ENCODE measurements around the gene PARM1.

The PARM1 gene

GRCh38 chr4:75053352-75053751, 120.4 kb downstream of the PARM1 start:
- no peak overlapping the region for H2AFZ ChIP-seq (ENCODE audit: low read depth, low read length)
- H3K36me3 ChIP-seq (replicated peaks; ENCODE audit: low read depth, low read length): peaks cover 46% of the 10 kb centered on the region
- H3K4me1 ChIP-seq (ENCODE audit: low read length): no peaks in the 10 kb centered on the region
- H3K27ac ChIP-seq (ENCODE audit: low read length): no peak overlapping the region
- H3K9ac ChIP-seq (ENCODE audit: low read length): no peak overlapping the region
- no peaks in the 10 kb centered on the region for H3K27me3 ChIP-seq (ENCODE audit: low read depth, low read length)
- no peak overlapping the region for H3K4me2 ChIP-seq (ENCODE audit: low read length)
- no peaks in the 10 kb centered on the region for H3K9me3 ChIP-seq (ENCODE audit: insufficient read depth, low read length)
- H3K79me2 ChIP-seq (ENCODE audit: low read length): no peaks in the 10 kb centered on the region
- no peak overlapping the region for H3K4me3 ChIP-seq (ENCODE audit: low read length)
- H4K20me1 ChIP-seq (ENCODE audit: insufficient read depth, low read length): peaks cover 6% of the 10 kb centered on the region; the same call in 1 of the 2 replicates
- TF ChIP-seq CTCF (IDR thresholded peaks at IDR 0.05; ENCODE audit: low read depth, low read length) (no peak), EZH2phosphoT487 (IDR thresholded peaks at IDR 0.05; ENCODE audit: low read depth) (no peak)

GRCh38 chr4:75054078-75054477, 121.2 kb downstream of the PARM1 start:
- H3K36me3 ChIP-seq (replicated peaks; ENCODE audit: low read depth, low read length): peaks cover 39% of the 10 kb centered on the region
- H4K20me1 ChIP-seq (ENCODE audit: insufficient read depth, low read length): peaks cover 6% of the 10 kb centered on the region; the same call in 1 of the 2 replicates
- no peaks in the 10 kb centered on the region for H3K27me3 ChIP-seq (ENCODE audit: low read depth, low read length)
- H3K9me3 ChIP-seq (ENCODE audit: insufficient read depth, low read length): no peaks in the 10 kb centered on the region
- H3K4me3 ChIP-seq (ENCODE audit: low read length): no peak overlapping the region
- no peaks in the 10 kb centered on the region for H3K4me1 ChIP-seq (ENCODE audit: low read length)
- H3K4me2 ChIP-seq (ENCODE audit: low read length): no peak overlapping the region
- no peak overlapping the region for H2AFZ ChIP-seq (ENCODE audit: low read depth, low read length)
- no peak for TF ChIP-seq EZH2phosphoT487 (IDR thresholded peaks at IDR 0.05; ENCODE audit: low read depth)
- TF ChIP-seq CTCF (IDR thresholded peaks at IDR 0.05; ENCODE audit: low read depth, low read length): no peak
- H3K27ac ChIP-seq (ENCODE audit: low read length): no peak overlapping the region
- H3K9ac ChIP-seq (ENCODE audit: low read length): no peak overlapping the region
- no peaks in the 10 kb centered on the region for H3K79me2 ChIP-seq (ENCODE audit: low read length)

GRCh38 chr4:75056277-75056676, 123.4 kb downstream of the PARM1 start:
- TF ChIP-seq EZH2phosphoT487 (IDR thresholded peaks at IDR 0.05; ENCODE audit: low read depth): no peak
- no peak overlapping the region for H3K4me2 ChIP-seq (ENCODE audit: low read length)
- H3K9me3 ChIP-seq (ENCODE audit: insufficient read depth, low read length): no peaks in the 10 kb centered on the region
- H3K79me2 ChIP-seq (ENCODE audit: low read length): no peaks in the 10 kb centered on the region
- no peaks in the 10 kb centered on the region for H4K20me1 ChIP-seq (ENCODE audit: insufficient read depth, low read length)
- H3K27ac ChIP-seq (ENCODE audit: low read length): no peak overlapping the region
- no peaks in the 10 kb centered on the region for H3K4me1 ChIP-seq (ENCODE audit: low read length)
- no peaks in the 10 kb centered on the region for H3K27me3 ChIP-seq (ENCODE audit: low read depth, low read length)
- H3K36me3 ChIP-seq (replicated peaks; ENCODE audit: low read depth, low read length): peaks cover 18% of the 10 kb centered on the region
- H3K9ac ChIP-seq (ENCODE audit: low read length): no peak overlapping the region
- H2AFZ ChIP-seq (ENCODE audit: low read depth, low read length): no peak overlapping the region
- no peak overlapping the region for H3K4me3 ChIP-seq (ENCODE audit: low read length)

DNA sequence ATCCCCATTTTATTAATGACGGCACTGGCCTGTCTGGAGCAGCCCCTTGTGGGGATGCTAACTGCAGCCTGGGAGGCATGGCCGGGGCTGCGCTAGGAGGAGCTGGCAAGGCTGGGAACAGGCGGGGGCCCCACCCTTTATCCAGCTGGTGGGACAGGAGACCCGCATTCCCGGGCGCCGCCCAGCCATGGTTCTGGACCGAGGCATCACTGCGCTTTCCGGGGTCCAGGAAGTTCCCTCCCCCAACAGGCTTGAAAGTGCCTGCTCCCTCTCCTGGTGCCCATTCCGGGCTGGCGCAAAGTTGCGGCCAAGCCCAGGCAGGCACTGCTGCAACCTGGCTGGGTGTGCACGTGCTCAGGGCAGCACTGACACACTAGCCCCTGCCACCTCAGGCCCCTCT, 124.5 kb downstream of the PARM1 start:
- Histone ChIP-seq H2AFZ (ENCODE audit: low read depth, low read length) (no peak overlapping the region), H3K27me3 (ENCODE audit: low read depth, low read length) (no peaks in the 10 kb centered on the region), H3K4me2 (ENCODE audit: low read length) (no peak overlapping the region), H3K36me3 (replicated peaks; ENCODE audit: low read depth, low read length) (peaks cover 10% of the 10 kb centered on the region), H3K79me2 (ENCODE audit: low read length) (no peaks in the 10 kb centered on the region), H3K9ac (ENCODE audit: low read length) (no peak overlapping the region), H4K20me1 (ENCODE audit: insufficient read depth, low read length) (no peaks in the 10 kb centered on the region), H3K27ac (ENCODE audit: low read length) (no peak overlapping the region), H3K9me3 (ENCODE audit: insufficient read depth, low read length) (no peaks in the 10 kb centered on the region), H3K4me3 (ENCODE audit: low read length) (no peak overlapping the region), H3K4me1 (ENCODE audit: low read length) (no peaks in the 10 kb centered on the region)
- no peak for TF ChIP-seq CTCF (IDR thresholded peaks at IDR 0.05; ENCODE audit: low read depth, low read length)
- TF ChIP-seq EZH2phosphoT487 (IDR thresholded peaks at IDR 0.05; ENCODE audit: low read depth): no peak

DNA sequence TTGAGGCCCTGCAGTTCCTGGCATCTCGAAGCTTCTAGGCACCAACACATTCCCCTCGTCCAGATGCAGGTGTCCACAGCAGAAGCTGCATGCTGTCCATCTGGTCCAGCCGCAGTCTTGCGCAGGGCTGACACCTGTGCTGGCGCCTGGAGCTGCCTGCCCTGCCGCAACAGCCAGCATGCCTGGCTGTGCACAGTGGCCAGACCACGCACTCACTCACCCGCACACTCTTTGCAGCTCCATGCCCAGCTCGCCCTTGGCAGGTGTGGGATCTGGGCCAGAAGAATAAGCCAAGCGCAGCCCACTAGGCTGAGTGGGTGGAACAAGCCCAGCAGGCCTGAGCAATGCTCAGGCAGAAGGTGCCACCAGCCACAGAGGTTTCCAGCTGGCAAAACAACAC, 125.6 kb downstream of the PARM1 start:
- Histone ChIP-seq H3K79me2 (ENCODE audit: low read length) (no peaks in the 10 kb centered on the region), H3K27ac (ENCODE audit: low read length) (no peak overlapping the region), H2AFZ (ENCODE audit: low read depth, low read length) (no peak overlapping the region), H4K20me1 (ENCODE audit: insufficient read depth, low read length) (no peaks in the 10 kb centered on the region), H3K27me3 (ENCODE audit: low read depth, low read length) (no peaks in the 10 kb centered on the region), H3K4me1 (ENCODE audit: low read length) (no peaks in the 10 kb centered on the region), H3K4me2 (ENCODE audit: low read length) (no peak overlapping the region), H3K36me3 (replicated peaks; ENCODE audit: low read depth, low read length) (peaks cover 4% of the 10 kb centered on the region), H3K9me3 (ENCODE audit: insufficient read depth, low read length) (no peaks in the 10 kb centered on the region), H3K4me3 (ENCODE audit: low read length) (no peak overlapping the region), H3K9ac (ENCODE audit: low read length) (no peak overlapping the region)
- TF ChIP-seq EZH2phosphoT487 (IDR thresholded peaks at IDR 0.05; ENCODE audit: low read depth): no peak
- no peak for TF ChIP-seq CTCF (IDR thresholded peaks at IDR 0.05; ENCODE audit: low read depth, low read length)

Data from OCI-LY3 (cell line).